SH-SY5Y (cell line): ENCODE measurements around the gene NMRK2.

ENCODE experiments used
- GATA2 ChIP-seq: IDR thresholded peaks from 2 replicates; pipeline ENCODE4 v1.6.1; 2011; ENCODE audit warnings: mild to moderate bottlenecking, low read depth, low read length
- GATA3 ChIP-seq: IDR thresholded peaks from 2 replicates; pipeline ENCODE4 v1.6.1; 2011; ENCODE audit warnings: low read depth, mild to moderate bottlenecking, low read length, moderate library complexity

GRCh38 chr19:3982701-3983541 is 50.1 kb downstream of the NMRK2 start:
- TF ChIP-seq GATA2, result no peak
- no peak for TF ChIP-seq GATA3
